LNCAP (cell line): ENCODE data around the gene PCDHB7.

Experiments used
- TF ChIP-seq, protein P1 (sequence below): fragments of 450-650 bp; IDR thresholded peaks from 2 replicates; pipeline ENCODE4 v1.5.1; 2017; ENCODE audit warnings: mild to moderate bottlenecking

The PCDHB7 gene

DNA sequence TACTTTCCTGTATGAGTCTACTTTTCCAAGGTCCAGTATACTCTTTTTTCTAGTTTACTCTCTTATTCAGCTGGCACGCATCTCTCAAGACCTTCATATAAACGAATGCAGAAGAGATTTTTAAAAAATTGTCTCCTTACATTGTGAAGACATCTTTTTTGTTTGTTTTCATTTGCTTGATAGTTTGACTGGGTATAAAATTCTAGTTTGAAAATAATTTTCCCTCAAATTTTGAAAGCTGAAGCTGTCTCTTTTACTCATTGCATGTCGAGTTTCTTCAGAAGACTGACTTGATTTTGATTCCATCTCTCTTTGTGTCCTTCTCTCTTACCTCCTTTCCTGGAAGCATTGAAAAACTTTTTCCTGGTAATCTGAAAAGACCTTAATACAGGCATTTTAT is 23.9 kb downstream of the PCDHB7 start:
- TF ChIP-seq, protein P1, sequence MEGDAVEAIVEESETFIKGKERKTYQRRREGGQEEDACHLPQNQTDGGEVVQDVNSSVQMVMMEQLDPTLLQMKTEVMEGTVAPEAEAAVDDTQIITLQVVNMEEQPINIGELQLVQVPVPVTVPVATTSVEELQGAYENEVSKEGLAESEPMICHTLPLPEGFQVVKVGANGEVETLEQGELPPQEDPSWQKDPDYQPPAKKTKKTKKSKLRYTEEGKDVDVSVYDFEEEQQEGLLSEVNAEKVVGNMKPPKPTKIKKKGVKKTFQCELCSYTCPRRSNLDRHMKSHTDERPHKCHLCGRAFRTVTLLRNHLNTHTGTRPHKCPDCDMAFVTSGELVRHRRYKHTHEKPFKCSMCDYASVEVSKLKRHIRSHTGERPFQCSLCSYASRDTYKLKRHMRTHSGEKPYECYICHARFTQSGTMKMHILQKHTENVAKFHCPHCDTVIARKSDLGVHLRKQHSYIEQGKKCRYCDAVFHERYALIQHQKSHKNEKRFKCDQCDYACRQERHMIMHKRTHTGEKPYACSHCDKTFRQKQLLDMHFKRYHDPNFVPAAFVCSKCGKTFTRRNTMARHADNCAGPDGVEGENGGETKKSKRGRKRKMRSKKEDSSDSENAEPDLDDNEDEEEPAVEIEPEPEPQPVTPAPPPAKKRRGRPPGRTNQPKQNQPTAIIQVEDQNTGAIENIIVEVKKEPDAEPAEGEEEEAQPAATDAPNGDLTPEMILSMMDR: no peak

DNA sequence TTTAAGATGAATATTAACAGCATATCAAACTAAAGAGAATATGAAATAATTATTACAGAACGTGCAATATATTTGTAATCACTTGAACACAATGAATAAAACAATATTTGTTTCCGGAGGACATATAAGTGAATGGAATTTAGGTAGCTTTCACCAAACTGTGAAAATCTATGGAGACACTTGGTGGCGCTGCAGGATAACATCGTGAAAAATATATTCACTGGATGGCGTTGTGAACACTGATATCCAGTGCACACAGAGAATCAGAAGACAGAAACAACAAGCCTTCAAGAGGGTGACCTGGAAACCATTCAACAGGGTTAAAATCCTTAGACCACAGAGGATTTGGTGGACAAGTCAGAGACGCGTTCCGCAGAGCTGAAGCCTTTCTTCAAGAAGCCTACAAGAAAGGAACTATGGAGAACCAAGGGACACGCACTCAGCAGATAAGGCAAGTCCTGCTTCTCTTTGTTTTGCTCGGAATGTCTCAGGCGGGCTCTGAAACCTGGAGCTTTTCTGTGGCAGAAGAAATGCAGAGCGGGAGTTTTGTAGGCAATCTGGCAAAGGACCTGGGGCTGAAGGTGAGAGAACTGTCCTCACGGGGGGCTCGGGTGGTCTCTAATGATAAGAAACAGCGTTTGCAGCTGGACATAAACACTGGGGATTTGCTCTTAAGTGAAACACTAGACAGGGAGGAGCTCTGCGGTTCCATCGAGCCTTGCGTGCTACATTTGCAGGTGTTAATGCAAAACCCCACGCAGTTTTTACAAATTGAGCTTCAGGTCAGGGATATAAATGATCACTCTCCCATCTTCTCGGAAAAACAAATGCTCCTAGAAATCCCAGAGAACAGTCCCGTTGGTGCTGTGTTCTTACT is 27.2 kb downstream of the PCDHB7 start, which contains the start of gene PCDHB11:
Gene PCDHB11 (plus strand): TSS at position 269 of the 877 bp plus-strand sequence. CDS start 148 bp downstream, at position 417.
- TF ChIP-seq, protein P1: peak; percentile 64

DNA sequence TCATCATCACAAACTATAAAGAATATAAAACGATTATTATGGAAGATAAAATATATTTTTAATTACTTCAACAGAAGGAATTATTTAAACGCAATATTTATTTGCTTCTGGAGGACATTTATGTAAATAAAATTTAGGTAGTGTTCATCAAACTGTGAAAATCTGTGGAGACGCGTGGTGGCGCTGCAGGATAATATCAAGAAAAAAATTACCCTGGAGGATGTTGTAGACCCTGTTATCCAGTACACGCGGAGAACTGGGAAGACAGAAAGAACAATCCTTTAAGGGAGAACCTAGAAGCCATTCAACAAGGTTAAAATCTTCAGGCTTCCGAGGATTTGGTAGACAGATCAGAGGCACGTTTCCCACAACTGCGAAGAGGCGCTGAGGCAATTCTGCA is 36.0 kb downstream of the PCDHB7 start, which contains the start of gene PCDHB12:
Gene PCDHB12 (plus strand): TSS at position 242 of the 400 bp plus-strand sequence. CDS start 189 bp downstream, outside the sequence.
- TF ChIP-seq, protein P1: peak; percentile 61

DNA sequence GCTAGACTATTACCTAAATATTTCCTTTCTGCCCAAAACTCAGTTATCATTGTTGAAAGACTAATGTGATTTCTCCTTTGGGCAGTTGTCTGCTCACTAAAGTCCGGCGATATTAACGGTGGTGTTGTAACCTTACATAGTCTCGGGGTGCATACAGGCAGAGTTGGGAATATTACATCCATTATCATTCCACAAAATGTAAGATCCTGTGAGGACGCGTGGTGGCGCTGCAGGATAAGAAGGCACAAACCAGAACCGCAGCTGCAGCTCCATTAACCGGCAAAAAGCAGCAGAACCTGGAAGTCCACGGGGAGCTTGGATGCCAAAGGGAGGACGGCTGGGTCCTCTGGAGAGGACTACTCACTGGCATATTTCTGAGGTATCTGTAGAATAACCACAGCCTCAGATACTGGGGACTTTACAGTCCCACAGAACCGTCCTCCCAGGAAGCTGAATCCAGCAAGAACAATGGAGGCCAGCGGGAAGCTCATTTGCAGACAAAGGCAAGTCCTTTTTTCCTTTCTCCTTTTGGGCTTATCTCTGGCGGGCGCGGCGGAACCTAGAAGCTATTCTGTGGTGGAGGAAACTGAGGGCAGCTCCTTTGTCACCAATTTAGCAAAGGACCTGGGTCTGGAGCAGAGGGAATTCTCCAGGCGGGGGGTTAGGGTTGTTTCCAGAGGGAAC is 41.4 kb downstream of the PCDHB7 start, which contains the start of gene PCDHB13:
Gene PCDHB13 (plus strand): TSS at position 264 of the 684 bp plus-strand sequence. CDS start 205 bp downstream, at position 469.
- TF ChIP-seq, protein P1: peak; percentile 57

DNA sequence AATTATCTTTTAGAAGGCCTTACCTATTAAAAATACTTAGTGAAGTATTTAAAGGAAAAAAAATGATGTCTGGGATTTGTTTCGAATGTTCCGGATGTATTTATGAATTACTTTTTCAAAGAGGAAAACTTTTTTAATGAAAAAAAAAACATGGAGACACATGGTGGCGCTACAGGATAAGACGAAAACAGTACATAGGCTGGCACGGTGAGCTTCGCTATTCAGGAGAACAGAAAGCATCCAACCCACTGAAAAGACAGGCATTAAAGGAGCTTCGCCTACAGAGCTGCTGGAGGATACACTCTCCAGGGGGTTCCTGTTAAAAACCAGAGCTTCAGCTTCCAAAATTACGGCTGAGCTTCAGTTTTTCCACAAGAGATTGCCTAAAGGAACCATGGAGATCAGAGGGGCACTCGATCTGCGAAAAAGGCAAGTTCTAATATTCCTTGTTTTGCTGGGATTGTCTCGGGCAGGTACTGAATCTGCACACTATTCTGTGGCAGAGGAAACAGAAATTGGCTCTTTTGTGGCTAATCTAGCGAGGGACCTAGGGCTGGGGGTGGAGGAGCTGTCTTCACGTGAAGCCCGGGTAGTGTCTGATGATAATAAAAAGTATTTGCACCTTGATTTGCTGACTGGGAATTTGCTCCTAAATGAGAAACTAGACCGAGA is 50.8 kb downstream of the PCDHB7 start, which contains the start of gene PCDHB14:
Gene PCDHB14 (plus strand): TSS at position 232 of the 672 bp plus-strand sequence. CDS start 163 bp downstream, at position 395.
- TF ChIP-seq, protein P1: peak; percentile 42; the same call in 1 of the 2 replicates
